ENCODE results near the gene PPID.

DNA sequence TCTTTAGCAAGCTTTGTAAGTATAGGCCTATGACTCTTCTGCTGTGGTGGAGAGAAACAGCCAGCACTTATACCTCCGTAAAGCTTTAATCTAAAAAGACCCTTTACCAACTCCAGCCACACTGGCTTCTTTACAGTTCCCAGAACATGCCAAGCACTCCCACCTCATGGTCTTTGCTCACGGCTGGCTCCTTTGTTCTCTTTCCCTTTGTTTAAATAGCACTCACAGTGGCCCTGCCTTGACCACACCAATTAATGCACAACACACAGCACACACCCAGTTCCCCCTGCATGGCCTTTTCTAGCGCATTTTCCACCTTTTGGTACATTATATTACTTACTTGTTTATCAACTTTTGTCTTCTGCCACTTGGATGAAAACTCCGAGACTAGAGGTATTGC, 18.9 kb downstream of the PPID start:
- TF ChIP-seq, protein P1, sequence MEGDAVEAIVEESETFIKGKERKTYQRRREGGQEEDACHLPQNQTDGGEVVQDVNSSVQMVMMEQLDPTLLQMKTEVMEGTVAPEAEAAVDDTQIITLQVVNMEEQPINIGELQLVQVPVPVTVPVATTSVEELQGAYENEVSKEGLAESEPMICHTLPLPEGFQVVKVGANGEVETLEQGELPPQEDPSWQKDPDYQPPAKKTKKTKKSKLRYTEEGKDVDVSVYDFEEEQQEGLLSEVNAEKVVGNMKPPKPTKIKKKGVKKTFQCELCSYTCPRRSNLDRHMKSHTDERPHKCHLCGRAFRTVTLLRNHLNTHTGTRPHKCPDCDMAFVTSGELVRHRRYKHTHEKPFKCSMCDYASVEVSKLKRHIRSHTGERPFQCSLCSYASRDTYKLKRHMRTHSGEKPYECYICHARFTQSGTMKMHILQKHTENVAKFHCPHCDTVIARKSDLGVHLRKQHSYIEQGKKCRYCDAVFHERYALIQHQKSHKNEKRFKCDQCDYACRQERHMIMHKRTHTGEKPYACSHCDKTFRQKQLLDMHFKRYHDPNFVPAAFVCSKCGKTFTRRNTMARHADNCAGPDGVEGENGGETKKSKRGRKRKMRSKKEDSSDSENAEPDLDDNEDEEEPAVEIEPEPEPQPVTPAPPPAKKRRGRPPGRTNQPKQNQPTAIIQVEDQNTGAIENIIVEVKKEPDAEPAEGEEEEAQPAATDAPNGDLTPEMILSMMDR (IDR thresholded peaks at IDR 0.05) = no peak
- no peak for TF ChIP-seq EP300 (IDR thresholded peaks at IDR 0.05)
